Neural cell (in vitro differentiated cells): ENCODE data around the gene PHF2. TPM values are rescaled to one million over a fixed set of nuclear protein-coding genes. Genes with fewer than 3 reads are reported as not detected.

Source experiments
- H2AFZ ChIP-seq: fragments of 200-600, 300-800 bp; sonication (generic), shearing (Covaris generic); 2 replicates; pipeline ENCODE4 v1.6.0; 2014; ENCODE audit warnings: low read depth, mild to moderate bottlenecking, antibody characterized with exemption, low read length, moderate library complexity
- H3F3A ChIP-seq: fragments of 200-600 bp; shearing (Covaris generic); 2 replicates; pipeline ENCODE4 v1.6.1; 2016; ENCODE audit warnings: mild to moderate bottlenecking, moderate library complexity, mixed read lengths, antibody characterized with exemption, low read length; ENCODE audit not compliant: insufficient read depth, poor library complexity, severe bottlenecking
- H3K27ac ChIP-seq: fragments of 200-600, 300-800 bp; sonication (generic), shearing (Covaris generic); 2 replicates; pipeline ENCODE4 v1.5.1; 2014; ENCODE audit warnings: mild to moderate bottlenecking, low read length, moderate library complexity
- H3K27me3 ChIP-seq: fragments of 300-800, 200-600 bp; sonication (generic), shearing (Covaris generic); 2 replicates; pipeline ENCODE4 v1.6.0; 2014; ENCODE audit warnings: mild to moderate bottlenecking, low read depth, low read length, moderate library complexity; ENCODE audit not compliant: insufficient read depth
- H3K36me3 ChIP-seq: fragments of 300-800, 200-600 bp; sonication (generic), shearing (Covaris generic); 2 replicates; pipeline ENCODE4 v1.5.1; 2014; ENCODE audit warnings: mild to moderate bottlenecking, antibody characterized with exemption, low read length, moderate library complexity; ENCODE audit not compliant: insufficient read depth
- H3K4me2 ChIP-seq: fragments of 300-800, 200-600 bp; sonication (generic), shearing (Covaris generic); 2 replicates; pipeline ENCODE4 v1.6.0; 2014; ENCODE audit warnings: mild to moderate bottlenecking, low read length
- H3K4me3 ChIP-seq: fragments of 300-800, 200-600 bp; sonication (generic), shearing (Covaris generic); 2 replicates; pipeline ENCODE4 v1.5.1; 2014; ENCODE audit warnings: mild to moderate bottlenecking, low read length, moderate library complexity
- H3K79me2 ChIP-seq: fragments of 200-600 bp; shearing (Covaris generic); replicated peaks from 2 replicates; pipeline ENCODE4 v1.6.0; 2014; ENCODE audit warnings: mild to moderate bottlenecking, low read length, moderate library complexity; ENCODE audit not compliant: insufficient read depth
- H3K9ac ChIP-seq: fragments of 300-800, 200-600 bp; sonication (generic), shearing (Covaris generic); 2 replicates; pipeline ENCODE4 v1.6.1; 2016; ENCODE audit warnings: mild to moderate bottlenecking, low read length, mixed read lengths
- H3K9me2 ChIP-seq: fragments of 200-600 bp; shearing (Covaris generic); 2 replicates; pipeline ENCODE4 v1.6.1; 2016; ENCODE audit warnings: mild to moderate bottlenecking, low read length, mixed read lengths; ENCODE audit not compliant: insufficient read depth
- H3K9me3 ChIP-seq: fragments of 200-600, 300-800 bp; sonication (generic), shearing (Covaris generic); 2 replicates; pipeline ENCODE4 v1.6.1; 2016; ENCODE audit warnings: mild to moderate bottlenecking, mixed run types, low read length, moderate library complexity, mixed read lengths
- H4K20me1 ChIP-seq: fragments of 200-600 bp; shearing (Covaris generic); 2 replicates; pipeline ENCODE4 v1.6.1; 2016; ENCODE audit warnings: mild to moderate bottlenecking, mixed run types; ENCODE audit not compliant: insufficient read depth
- CTCF ChIP-seq: fragments of 450-650 bp; IDR thresholded peaks from 2 replicates; pipeline ENCODE4 v1.5.1; 2014; ENCODE audit warnings: antibody characterized with exemption, mild to moderate bottlenecking, moderate library complexity; ENCODE audit not compliant: poor library complexity, severe bottlenecking
- EP300 ChIP-seq: fragments of 450-650 bp; conservative IDR thresholded peaks from 2 replicates; pipeline ENCODE4 v1.6.1; 2014; ENCODE audit warnings: antibody characterized with exemption, mild to moderate bottlenecking, moderate library complexity; ENCODE audit not compliant: poor library complexity, severe bottlenecking
- EZH2 ChIP-seq: fragments of 200-600, 300-800 bp; shearing (Covaris generic), sonication (generic); IDR thresholded peaks from 2 replicates; pipeline ENCODE4 v1.6.1; 2014; ENCODE audit warnings: antibody characterized with exemption, low read length, borderline replicate concordance, mild to moderate bottlenecking; ENCODE audit not compliant: insufficient read depth, poor library complexity, severe bottlenecking
- MXI1 ChIP-seq: fragments of 450-650 bp; conservative IDR thresholded peaks from 2 replicates; pipeline ENCODE4 v1.6.1; 2014; ENCODE audit warnings: antibody characterized with exemption, mild to moderate bottlenecking; ENCODE audit not compliant: poor library complexity, severe bottlenecking
- POLR2AphosphoS5 ChIP-seq: IDR thresholded peaks from 2 replicates; pipeline ENCODE4 v1.6.1; 2012
- RAD21 ChIP-seq: fragments of 450-650 bp; conservative IDR thresholded peaks from 2 replicates; pipeline ENCODE4 v1.6.1; 2014; ENCODE audit warnings: antibody characterized with exemption, mild to moderate bottlenecking, moderate library complexity
- REST ChIP-seq: IDR thresholded peaks from 2 replicates; pipeline ENCODE4 v1.6.1; 2012; ENCODE audit warnings: borderline replicate concordance
- SMC3 ChIP-seq: fragments of 450-650 bp; conservative IDR thresholded peaks from 2 replicates; pipeline ENCODE4 v1.6.1; 2014; ENCODE audit warnings: antibody characterized with exemption, mild to moderate bottlenecking, moderate library complexity; ENCODE audit not compliant: poor library complexity
- TAF1 ChIP-seq: IDR thresholded peaks from 2 replicates; pipeline ENCODE4 v1.6.1; 2012; ENCODE audit warnings: low read depth
- polyA plus RNA-seq: library from polyadenylated mRNA; depleted of rRNA; stranded (reverse); fragments of >200 nt; gene quantifications from 2 replicates; pipeline ENCODE4 v1.2.3, GENCODE V29; 2014

The PHF2 gene
- polyA plus RNA-seq, 1 donor from 2014 or later, result 42.4 TPM

GRCh38 chr9:93536874-93537273, 39.5 kb upstream of the PHF2 start:
- Histone ChIP-seq H3K9ac (no peak overlapping the region), H3K9me2 (no peaks in the 10 kb centered on the region), H3K4me2 (no peak overlapping the region), H3K4me3 (no peak overlapping the region), H3F3A (no peaks in the 10 kb centered on the region), H3K9me3 (no peaks in the 10 kb centered on the region), H2AFZ (no peak overlapping the region), H3K36me3 (no peaks in the 10 kb centered on the region), H3K27ac (no peak overlapping the region), H4K20me1 (no peaks in the 10 kb centered on the region), H3K27me3 (no peaks in the 10 kb centered on the region), H3K79me2 (no peaks in the 10 kb centered on the region)
- TF ChIP-seq TAF1 (no peak), CTCF (no peak), REST (no peak), SMC3 (no peak), MXI1 (no peak), POLR2AphosphoS5 (no peak), EP300 (no peak), EZH2 (no peak)

GRCh38 chr9:93540305-93540704, 36.1 kb upstream of the PHF2 start:
- no peak overlapping the region for H3K9ac ChIP-seq
- no peaks in the 10 kb centered on the region for H4K20me1 ChIP-seq
- H3K36me3 ChIP-seq, result no peaks in the 10 kb centered on the region
- TF ChIP-seq CTCF (no peak), TAF1 (no peak), REST (no peak), MXI1 (no peak), RAD21 (no peak), EZH2 (no peak), SMC3 (no peak), EP300 (no peak), POLR2AphosphoS5 (no peak)
- H3F3A ChIP-seq, result no peaks in the 10 kb centered on the region
- H3K27ac ChIP-seq, result no peak overlapping the region
- H3K4me2 ChIP-seq, result no peak overlapping the region
- H3K27me3 ChIP-seq, result no peaks in the 10 kb centered on the region
- H3K4me3 ChIP-seq, result no peak overlapping the region
- H3K9me2 ChIP-seq, result no peaks in the 10 kb centered on the region
- H3K79me2 ChIP-seq, result no peaks in the 10 kb centered on the region
- no peak overlapping the region for H2AFZ ChIP-seq
- no peaks in the 10 kb centered on the region for H3K9me3 ChIP-seq
